Gastrocnemius medialis (tissue), 4 donors: ENCODE results near the gene GABRG3. TPM values are rescaled to one million over a fixed set of nuclear protein-coding genes. Genes with fewer than 3 reads are reported as not detected.

Experiments used
- ATAC-seq, 2 donors: fragments of 150-250 bp; one replicate each; pipeline ENCODE4 v1.9.1; 2016
- DNase-seq, 2 donors: peaks; one replicate each; pipeline ENCODE4 v3.0.0-alpha.2; 2019
- H3K27ac ChIP-seq, 4 donors: fragments of 200-600 bp; sonication (generic); 1 replicate in 1 of 4; 2 replicates in 3 of 4; pipeline ENCODE4 v1.5.1; 2016 to 2018; ENCODE audit warnings: mild to moderate bottlenecking in 2 of 4, moderate library complexity in 1 of 4
- H3K27me3 ChIP-seq, 3 donors: fragments of 200-600 bp; sonication (generic) in 2 of 3; 1 replicate in 1 of 3; 2 replicates in 2 of 3; pipeline versions ENCODE4 v1.5.1 to v1.6.0; 2016 to 2019; ENCODE audit warnings: mild to moderate bottlenecking in 1 of 3, moderate library complexity in 1 of 3
- H3K36me3 ChIP-seq, 2 donors: fragments of 200-600 bp; sonication (generic) in 1 of 2; one replicate each; pipeline ENCODE4 v1.5.1; 2017 to 2018
- H3K4me1 ChIP-seq, 2 donors: fragments of 200-600 bp; sonication (generic) in 1 of 2; one replicate each; pipeline ENCODE4 v1.5.1; 2016 to 2017; ENCODE audit warnings: mild to moderate bottlenecking in 2 of 2
- H3K4me3 ChIP-seq, 4 donors: fragments of 200-600 bp; sonication (generic) in 3 of 4; 1 replicate in 1 of 4; 2 replicates in 3 of 4; pipeline ENCODE4 v1.5.1; 2016 to 2019; ENCODE audit warnings: mild to moderate bottlenecking in 2 of 4
- H3K9me3 ChIP-seq, 3 donors: fragments of 200-600 bp; sonication (generic) in 2 of 3; 1 replicate in 1 of 3; 2 replicates in 2 of 3; pipeline ENCODE4 v1.5.1; 2016 to 2019
- CTCF ChIP-seq, 5 experiments: fragments of 450-650 bp in 3 of 5; fragments of 200-600 bp in 2 of 5; sonication (generic) in 2 of 5; IDR thresholded peaks in 4 of 5; conservative IDR thresholded peaks in 1 of 5; 1 replicate in 4 of 5; 2 replicates in 1 of 5; pipeline ENCODE4 v1.5.1; 2016 to 2019; ENCODE audit warnings: antibody characterized with exemption in 5 of 5, mild to moderate bottlenecking in 3 of 5, moderate library complexity in 3 of 5
- POLR2A ChIP-seq, 2 donors: fragments of 450-650 bp; IDR thresholded peaks; one replicate each; pipeline ENCODE4 v1.6.1; 2017; ENCODE audit warnings: antibody characterized with exemption in 2 of 2, mild to moderate bottlenecking in 2 of 2, moderate library complexity in 2 of 2
- in situ Hi-C, 4 donors: fragments of 200-750 bp; cut with MboI; loops; one replicate each; pipeline versions ENCODE4 v1.15.0 to v1.8.0; 2017; ENCODE audit warnings: low sequenced_read_pairs in 4 of 4
- intact Hi-C: fragments of 100-400 bp; cut with DNase I; formaldehyde crosslinking; loops from one replicate; pipeline ENCODE4 v1.15.1; 2023; ENCODE audit warnings: low total_unique reads
- total RNA-seq, 4 donors: library from RNA; depleted of rRNA; stranded (reverse); fragments of >200 nt; gene quantifications; one replicate each; pipeline versions ENCODE4 v1.1.0 to v1.2.3, GENCODE V29; 2016

Gene GABRG3
- total RNA-seq, 4 donors from 2014 or later = not detected

- no peaks in the 10 kb centered on the region for H3K36me3 ChIP-seq
- H3K9me3 ChIP-seq = no peaks in the 10 kb centered on the region
- TF ChIP-seq CTCF (IDR thresholded peaks at IDR 0.05 in 4 of 5, conservative IDR thresholded peaks at IDR 0.05 in 1 of 5) (no peak), POLR2A (IDR thresholded peaks at IDR 0.05) (no peak)
- H3K4me3 ChIP-seq = no peak overlapping the region
- no peaks in the 10 kb centered on the region for H3K27me3 ChIP-seq
- DNase-seq (no peak), ATAC-seq (no peak)
- no peaks in the 10 kb centered on the region for H3K4me1 ChIP-seq
- intact Hi-C loops = no loop called here
- in situ Hi-C loops = no loop called here
- no peak overlapping the region for H3K27ac ChIP-seq
Observed at GRCh38 chr15:27219636-27220035, 248.7 kb downstream of the GABRG3 start.

GRCh38 chr15:27220199-27220598, 249.2 kb downstream of the GABRG3 start:
- in situ Hi-C loops = no loop called here
- H3K27me3 ChIP-seq = no peaks in the 10 kb centered on the region

GRCh38 chr15:27222479-27222878, 251.5 kb downstream of the GABRG3 start:
- no peak overlapping the region for H3K27ac ChIP-seq
- DNase-seq = no peak
- H3K27me3 ChIP-seq = no peaks in the 10 kb centered on the region
- no peaks in the 10 kb centered on the region for H3K36me3 ChIP-seq
- no peak for TF ChIP-seq CTCF (IDR thresholded peaks at IDR 0.05 in 4 of 5, conservative IDR thresholded peaks at IDR 0.05 in 1 of 5)
- TF ChIP-seq POLR2A (IDR thresholded peaks at IDR 0.05) = no peak
- in situ Hi-C loops (no loop called here), intact Hi-C loops (no loop called here)
- no peak for ATAC-seq
- H3K4me1 ChIP-seq = no peaks in the 10 kb centered on the region
- no peaks in the 10 kb centered on the region for H3K9me3 ChIP-seq
- H3K4me3 ChIP-seq = no peak overlapping the region

More at GRCh38 chr15:27220199-27220598, 249.2 kb downstream of the GABRG3 start:
- H3K4me1 ChIP-seq = no peaks in the 10 kb centered on the region
- ATAC-seq = no peak
- no peaks in the 10 kb centered on the region for H3K9me3 ChIP-seq
- H3K27ac ChIP-seq = no peak overlapping the region
- TF ChIP-seq POLR2A (IDR thresholded peaks at IDR 0.05) (no peak), CTCF (IDR thresholded peaks at IDR 0.05 in 4 of 5, conservative IDR thresholded peaks at IDR 0.05 in 1 of 5) (no peak)
- intact Hi-C loops = no loop called here
- H3K4me3 ChIP-seq = no peak overlapping the region
- H3K36me3 ChIP-seq = no peaks in the 10 kb centered on the region
- DNase-seq = no peak

GRCh38 chr15:27223179-27223578, 252.2 kb downstream of the GABRG3 start:
- DNase-seq (no peak), ATAC-seq (no peak)
- intact Hi-C loops = no loop called here
- no peaks in the 10 kb centered on the region for H3K4me1 ChIP-seq
- no peak overlapping the region for H3K4me3 ChIP-seq
- in situ Hi-C loops = no loop called here
- no peaks in the 10 kb centered on the region for H3K27me3 ChIP-seq
- no peaks in the 10 kb centered on the region for H3K36me3 ChIP-seq
- H3K9me3 ChIP-seq = no peaks in the 10 kb centered on the region
- TF ChIP-seq CTCF (IDR thresholded peaks at IDR 0.05 in 4 of 5, conservative IDR thresholded peaks at IDR 0.05 in 1 of 5) (no peak), POLR2A (IDR thresholded peaks at IDR 0.05) (no peak)
- H3K27ac ChIP-seq = no peak overlapping the region

- DNase-seq = no peak
- Histone ChIP-seq H3K27ac (no peak overlapping the region), H3K36me3 (no peaks in the 10 kb centered on the region), H3K4me3 (no peak overlapping the region), H3K9me3 (no peaks in the 10 kb centered on the region), H3K4me1 (no peaks in the 10 kb centered on the region), H3K27me3 (no peaks in the 10 kb centered on the region)
- no peak for ATAC-seq
- no peak for TF ChIP-seq CTCF (IDR thresholded peaks at IDR 0.05 in 4 of 5, conservative IDR thresholded peaks at IDR 0.05 in 1 of 5)
- TF ChIP-seq POLR2A (IDR thresholded peaks at IDR 0.05) = no peak
- intact Hi-C loops = no loop called here
- in situ Hi-C loops = no loop called here
Observed at GRCh38 chr15:27231811-27232210, 260.8 kb downstream of the GABRG3 start.
